BJ (cell line): Measurements from ENCODE around the gene VPS29. TPM values are rescaled to one million over a fixed set of nuclear protein-coding genes. Genes with fewer than 3 reads are reported as not detected.
A peak's percentile ranks its signal among the peaks of the same experiment; 100 is the strongest.
"Not testable (repeated sequence)": the region's sequence is repeated elsewhere in the genome, so short reads cannot be mapped to it uniquely, and the experiment has no call there.

Experiments used
- CTCF ChIA-PET: fragments of 350-600 bp; formaldehyde crosslinking; extraction: SDS; loops from one replicate; lab custom pipeline; 2021; ENCODE audit warnings: antibody characterized with exemption, inconsistent platforms; lab: Yijun Ruan, JAX
- POLR2A ChIA-PET: fragments of 300-600 bp; sonication (Branson Sonifier 250); formaldehyde crosslinking; extraction: SDS; loops from one replicate; lab custom pipeline; 2021; ENCODE audit warnings: antibody characterized with exemption; lab: Charles Lee
- DNase-seq: peaks from one replicate; pipeline ENCODE4 v3.0.0-alpha.2; 2011; ENCODE audit warnings: low read depth
- H3K27me3 ChIP-seq: 2 replicates; pipeline ENCODE4 v1.6.0; 2011; ENCODE audit warnings: low read length; ENCODE audit not compliant: control insufficient read depth, insufficient read depth
- H3K36me3 ChIP-seq: 2 replicates; pipeline ENCODE4 v1.5.1; 2011; ENCODE audit warnings: low read length; ENCODE audit not compliant: control insufficient read depth, insufficient read depth
- H3K4me3 ChIP-seq: 2 replicates; pipeline ENCODE4 v1.5.1; 2011; ENCODE audit warnings: low read depth, mild to moderate bottlenecking, control low read depth, low read length
- polyA plus RNA-seq: library from polyadenylated mRNA; depleted of rRNA; stranded (reverse); fragments of >200 nt; gene quantifications from 2 replicates; pipeline ENCODE4 v1.2.3, GENCODE V29; 2011
- TF ChIP-seq, protein P1 (sequence below): IDR thresholded peaks from 2 replicates; pipeline ENCODE4 v1.5.1; 2011; ENCODE audit warnings: low read depth, mild to moderate bottlenecking, control low read depth, inconsistent platforms, low read length, moderate library complexity; ENCODE audit not compliant: insufficient read depth

Gene VPS29
- polyA plus RNA-seq, 1 experiment, result 98.8 TPM

DNA sequence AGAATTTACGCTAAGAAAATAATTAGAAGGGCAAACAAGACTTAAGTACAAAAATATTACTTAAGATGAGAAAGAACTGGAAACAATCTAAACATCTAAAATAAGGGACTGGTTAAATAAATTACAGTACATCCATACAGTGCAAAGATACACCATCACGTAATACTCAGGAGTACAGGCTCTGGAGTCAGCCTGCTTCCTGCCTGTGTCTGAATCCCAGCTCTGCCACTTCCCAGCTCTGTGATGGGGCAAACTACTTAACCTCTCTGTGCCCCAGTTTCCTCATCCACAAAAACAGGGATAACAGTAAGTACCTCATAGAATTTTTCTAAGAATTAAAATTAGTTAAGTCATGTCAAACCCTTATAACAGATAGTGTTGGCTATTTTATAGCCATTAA, 45.2 kb upstream of the VPS29 start:
- H3K36me3 ChIP-seq, result no peaks in the 10 kb centered on the region; the same call in 1 of the 2 replicates
- H3K4me3 ChIP-seq, result no peak overlapping the region
- no peaks in the 10 kb centered on the region for H3K27me3 ChIP-seq
- TF ChIP-seq, protein P1, sequence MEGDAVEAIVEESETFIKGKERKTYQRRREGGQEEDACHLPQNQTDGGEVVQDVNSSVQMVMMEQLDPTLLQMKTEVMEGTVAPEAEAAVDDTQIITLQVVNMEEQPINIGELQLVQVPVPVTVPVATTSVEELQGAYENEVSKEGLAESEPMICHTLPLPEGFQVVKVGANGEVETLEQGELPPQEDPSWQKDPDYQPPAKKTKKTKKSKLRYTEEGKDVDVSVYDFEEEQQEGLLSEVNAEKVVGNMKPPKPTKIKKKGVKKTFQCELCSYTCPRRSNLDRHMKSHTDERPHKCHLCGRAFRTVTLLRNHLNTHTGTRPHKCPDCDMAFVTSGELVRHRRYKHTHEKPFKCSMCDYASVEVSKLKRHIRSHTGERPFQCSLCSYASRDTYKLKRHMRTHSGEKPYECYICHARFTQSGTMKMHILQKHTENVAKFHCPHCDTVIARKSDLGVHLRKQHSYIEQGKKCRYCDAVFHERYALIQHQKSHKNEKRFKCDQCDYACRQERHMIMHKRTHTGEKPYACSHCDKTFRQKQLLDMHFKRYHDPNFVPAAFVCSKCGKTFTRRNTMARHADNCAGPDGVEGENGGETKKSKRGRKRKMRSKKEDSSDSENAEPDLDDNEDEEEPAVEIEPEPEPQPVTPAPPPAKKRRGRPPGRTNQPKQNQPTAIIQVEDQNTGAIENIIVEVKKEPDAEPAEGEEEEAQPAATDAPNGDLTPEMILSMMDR, result no peak
- CTCF ChIA-PET, result interaction anchor here (0.8 to 4.1 kb wide), 3 partner anchors 10 to 97 kb away, joined by 3 to 28 read pairs (median 3); partner anchors contain the start of gene ARPC3
- POLR2A ChIA-PET, result no interaction called here
- DNase-seq, result no peak

DNA sequence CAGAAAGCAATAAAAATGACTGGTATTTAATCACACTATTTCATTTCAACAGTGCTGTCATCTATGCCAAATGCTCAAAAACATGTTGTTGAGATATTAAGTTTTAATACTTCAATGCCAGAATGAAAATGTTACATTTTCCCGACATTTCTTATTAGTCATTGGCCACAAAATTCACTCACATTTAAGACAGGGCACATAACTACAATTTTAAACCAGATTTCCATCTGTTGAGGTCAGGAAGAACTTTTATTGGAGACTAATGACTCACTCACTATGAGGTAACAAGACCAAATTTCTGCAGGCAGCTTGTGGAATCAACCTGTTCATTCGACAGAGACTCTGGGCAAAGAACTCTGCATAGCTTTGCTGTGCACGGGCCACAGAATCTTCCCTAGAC, 44.4 kb upstream of the VPS29 start:
- TF ChIP-seq, protein P1, result no peak
- Histone ChIP-seq H3K27me3 (no peaks in the 10 kb centered on the region), H3K36me3 (no peaks in the 10 kb centered on the region; the same call in 1 of the 2 replicates), H3K4me3 (no peak overlapping the region)
- peak; percentile 92 for DNase-seq
- CTCF ChIA-PET, result interaction anchor here (4.1 kb wide), 1 partner anchor 55 kb away, joined by 28 read pairs; no protein-coding TSS in a partner anchor
- POLR2A ChIA-PET, result no interaction called here

DNA sequence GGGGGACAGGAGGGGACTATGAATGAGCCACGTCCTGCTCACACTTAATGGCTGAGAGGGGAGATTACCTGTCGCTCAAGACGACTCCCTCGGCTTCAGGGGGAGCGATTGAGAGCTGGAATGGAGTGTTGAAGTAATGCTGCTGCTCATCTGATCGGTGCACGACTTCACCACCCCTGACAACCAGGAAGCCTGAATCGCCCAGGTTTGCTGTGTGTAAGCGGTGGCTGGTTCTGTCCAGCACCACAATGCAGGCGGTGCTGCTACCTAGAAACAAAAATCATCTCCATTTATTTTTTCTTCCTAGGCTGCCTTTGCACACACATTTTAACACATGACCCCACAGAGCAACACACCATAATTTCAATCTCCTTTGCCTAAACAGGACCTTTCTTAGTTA, 43.9 kb upstream of the VPS29 start:
- Histone ChIP-seq H3K4me3 (no peak overlapping the region), H3K27me3 (no peaks in the 10 kb centered on the region), H3K36me3 (no peaks in the 10 kb centered on the region; the same call in 1 of the 2 replicates)
- TF ChIP-seq, protein P1, result no peak
- no peak for DNase-seq
- POLR2A ChIA-PET, result no interaction called here
- CTCF ChIA-PET, result no interaction called here

DNA sequence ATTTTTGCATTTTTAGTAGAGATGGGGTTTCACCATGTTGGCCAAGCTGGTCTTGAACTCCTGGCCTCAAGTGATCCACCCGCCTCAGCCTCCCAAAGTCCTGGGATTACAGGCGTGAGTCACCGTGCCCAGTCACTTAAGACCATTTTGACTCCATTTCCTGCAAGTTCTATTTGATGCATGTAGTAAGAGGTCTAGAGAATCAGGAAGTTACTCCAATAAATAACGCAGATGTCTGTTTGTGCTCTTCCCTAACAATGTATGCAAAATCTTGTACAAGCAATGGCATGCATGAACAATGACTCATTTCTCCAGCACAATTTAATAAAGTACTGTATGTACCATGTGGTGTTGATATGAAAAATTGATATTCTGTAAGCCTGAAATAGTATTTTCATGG, 43.3 kb upstream of the VPS29 start:
- POLR2A ChIA-PET, H3K36me3 ChIP-seq, H3K27me3 ChIP-seq, H3K4me3 ChIP-seq, DNase-seq, CTCF ChIA-PET: not testable (repeated sequence)

DNA sequence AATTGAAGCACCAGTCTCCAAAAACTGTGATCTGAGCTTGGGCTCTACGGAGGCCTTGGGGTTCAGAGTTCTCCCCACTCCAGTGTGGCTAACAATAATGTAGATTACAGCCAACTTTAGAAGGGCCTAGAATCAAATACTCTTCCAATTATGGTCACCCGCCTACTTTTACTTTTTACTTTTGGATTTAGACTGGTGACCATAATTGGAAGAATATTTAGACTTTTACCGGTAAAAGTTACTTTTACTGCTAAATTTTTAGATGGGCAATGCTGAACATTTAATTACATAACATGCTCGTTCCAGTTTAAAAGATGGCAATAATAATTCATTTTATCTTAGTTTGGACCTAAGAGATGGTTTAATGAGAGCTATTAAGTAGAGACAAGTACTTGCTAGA, 42.1 kb upstream of the VPS29 start:
- Histone ChIP-seq H3K36me3 (no peaks in the 10 kb centered on the region; the same call in 1 of the 2 replicates), H3K4me3 (no peak overlapping the region), H3K27me3 (no peaks in the 10 kb centered on the region)
- ChIA-PET POLR2A (no interaction called here), CTCF (interaction anchor here (0.6 to 1.4 kb wide), 3 partner anchors 8 to 57 kb away, joined by 3 to 5 read pairs (median 3); no protein-coding TSS in a partner anchor)
- DNase-seq, result no peak
- TF ChIP-seq, protein P1, result no peak
